Stimulated activated CD8-positive, alpha-beta memory T cell treated with anti-CD3 and anti-CD28 coated beads, Interleukin-4, amount 100 ng/mL, for 4 hours (primary cell): Measurements from ENCODE around the gene LRRC18.

Experiments
- DNase-seq, 2 donors: peaks; one replicate each; pipeline ENCODE4 v3.0.0-alpha.2; 2020; ENCODE audit warnings: low read depth in 2 of 2, low spot score in 1 of 2

Gene LRRC18

GRCh38 chr10:48882881-48883280 is 56.8 kb downstream of the LRRC18 start:
- no peak for DNase-seq

- DNase-seq: no peak
These were observed 57.7 kb downstream of the LRRC18 start for GRCh38 chr10:48881937-48882336.

- DNase-seq: no peak
These were observed 59.5 kb downstream of the LRRC18 start for GRCh38 chr10:48880016-48880705.

GRCh38 chr10:48879451-48879850 is 60.2 kb downstream of the LRRC18 start:
- no peak for DNase-seq

- DNase-seq: no peak
These were observed 61.5 kb downstream of the LRRC18 start for GRCh38 chr10:48878091-48878490.

GRCh38 chr10:48872234-48872633 is 67.4 kb downstream of the LRRC18 start:
- DNase-seq: no peak
